Measurements from ENCODE around the gene LSAMP.

- TF ChIP-seq TEAD4 (IDR thresholded peaks at IDR 0.05; ENCODE audit: borderline replicate concordance, insufficient read depth), result no peak
- no peak for TF ChIP-seq FOXM1 (IDR thresholded peaks at IDR 0.05; ENCODE audit: low read depth)
- TF ChIP-seq CTCF (IDR thresholded peaks at IDR 0.05), result no peak
- TF ChIP-seq, protein P1, sequence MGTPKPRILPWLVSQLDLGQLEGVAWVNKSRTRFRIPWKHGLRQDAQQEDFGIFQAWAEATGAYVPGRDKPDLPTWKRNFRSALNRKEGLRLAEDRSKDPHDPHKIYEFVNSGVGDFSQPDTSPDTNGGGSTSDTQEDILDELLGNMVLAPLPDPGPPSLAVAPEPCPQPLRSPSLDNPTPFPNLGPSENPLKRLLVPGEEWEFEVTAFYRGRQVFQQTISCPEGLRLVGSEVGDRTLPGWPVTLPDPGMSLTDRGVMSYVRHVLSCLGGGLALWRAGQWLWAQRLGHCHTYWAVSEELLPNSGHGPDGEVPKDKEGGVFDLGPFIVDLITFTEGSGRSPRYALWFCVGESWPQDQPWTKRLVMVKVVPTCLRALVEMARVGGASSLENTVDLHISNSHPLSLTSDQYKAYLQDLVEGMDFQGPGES (IDR thresholded peaks at IDR 0.05; ENCODE audit: low read depth, low read length), result no peak
- no peak for TF ChIP-seq REST (IDR thresholded peaks at IDR 0.05; ENCODE audit: low read depth, low read length)
- TF ChIP-seq RXRA (IDR thresholded peaks at IDR 0.05; ENCODE audit: borderline replicate concordance, low read depth), result no peak
- TF ChIP-seq GABPA (IDR thresholded peaks at IDR 0.05; ENCODE audit: low read depth), result no peak
- no peak for TF ChIP-seq TAF1 (IDR thresholded peaks at IDR 0.05; ENCODE audit: borderline replicate concordance, low read depth, low read length)
- TF ChIP-seq, protein P2, sequence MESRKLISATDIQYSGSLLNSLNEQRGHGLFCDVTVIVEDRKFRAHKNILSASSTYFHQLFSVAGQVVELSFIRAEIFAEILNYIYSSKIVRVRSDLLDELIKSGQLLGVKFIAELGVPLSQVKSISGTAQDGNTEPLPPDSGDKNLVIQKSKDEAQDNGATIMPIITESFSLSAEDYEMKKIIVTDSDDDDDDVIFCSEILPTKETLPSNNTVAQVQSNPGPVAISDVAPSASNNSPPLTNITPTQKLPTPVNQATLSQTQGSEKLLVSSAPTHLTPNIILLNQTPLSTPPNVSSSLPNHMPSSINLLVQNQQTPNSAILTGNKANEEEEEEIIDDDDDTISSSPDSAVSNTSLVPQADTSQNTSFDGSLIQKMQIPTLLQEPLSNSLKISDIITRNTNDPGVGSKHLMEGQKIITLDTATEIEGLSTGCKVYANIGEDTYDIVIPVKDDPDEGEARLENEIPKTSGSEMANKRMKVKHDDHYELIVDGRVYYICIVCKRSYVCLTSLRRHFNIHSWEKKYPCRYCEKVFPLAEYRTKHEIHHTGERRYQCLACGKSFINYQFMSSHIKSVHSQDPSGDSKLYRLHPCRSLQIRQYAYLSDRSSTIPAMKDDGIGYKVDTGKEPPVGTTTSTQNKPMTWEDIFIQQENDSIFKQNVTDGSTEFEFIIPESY (IDR thresholded peaks at IDR 0.05; ENCODE audit: borderline replicate concordance, low read depth), result no peak
- TF ChIP-seq EP300 (IDR thresholded peaks at IDR 0.05; ENCODE audit: borderline replicate concordance in 1 of 2, low read depth in 1 of 2, low read length in 1 of 2), result peak in 1 of 2 experiments; percentile 84; a peak in 2 of 4 replicates
- no peak for TF ChIP-seq FOSL2 (IDR thresholded peaks at IDR 0.05; ENCODE audit: borderline replicate concordance, low read depth)
- TF ChIP-seq SMC3 (IDR thresholded peaks at IDR 0.05; ENCODE audit: low read depth, low read length), result no peak
Observed at GRCh38 chr3:115760716-115761115, 684.6 kb downstream of the LSAMP start.

Measured in SK-N-SH (cell line).